Measurements from ENCODE around the gene C10orf67. TPM values are rescaled to one million over a fixed set of nuclear protein-coding genes. Genes with fewer than 3 reads are reported as not detected.

C10orf67 gene
- total and polyA plus RNA-seq, 2 experiments from 2014 or later: under 0.01 to 1.1 TPM

DNA sequence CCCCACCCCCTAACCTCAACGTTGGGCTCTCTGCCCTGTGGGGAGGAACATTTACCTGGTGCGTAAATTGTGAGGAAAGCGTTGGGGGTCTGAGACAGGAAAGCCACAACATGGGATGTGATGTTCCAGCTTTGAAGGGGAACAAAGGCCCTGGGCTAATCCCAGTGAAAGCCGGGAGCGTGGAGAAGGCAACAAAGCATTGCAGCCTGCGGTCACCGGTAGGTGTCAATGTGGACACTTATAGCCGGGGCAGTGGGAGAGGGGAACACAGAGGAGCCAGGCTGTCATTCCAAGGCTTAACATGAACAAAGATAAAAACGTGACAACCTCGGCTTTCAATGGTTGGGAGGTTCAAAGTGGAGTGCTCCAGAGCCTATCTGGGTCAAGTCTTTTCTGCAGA is 139.8 kb downstream of the C10orf67 start:
- Histone ChIP-seq H3K9ac (no peak overlapping the region), H3F3A (ENCODE audit: insufficient read depth) (no peaks in the 10 kb centered on the region), H3K9me2 (ENCODE audit: insufficient read depth) (no peaks in the 10 kb centered on the region), H3K4me1 (ENCODE audit: insufficient read depth) (no peaks in the 10 kb centered on the region), H3K4me2 (ENCODE audit: unreplicated experiment) (no peak overlapping the region), H3K4me3 (no peak overlapping the region), H3K27ac (no peak overlapping the region), H2AFZ (no peak overlapping the region), H3K9me3 (ENCODE audit: low read depth) (no peaks in the 10 kb centered on the region), H4K20me1 (ENCODE audit: insufficient read depth) (no peaks in the 10 kb centered on the region), H3K79me2 (ENCODE audit: insufficient read depth) (no peaks in the 10 kb centered on the region), H3K36me3 (ENCODE audit: low read depth) (no peaks in the 10 kb centered on the region), H3K27me3 (replicated peaks; ENCODE audit: insufficient read depth) (peaks cover 58% of the 10 kb centered on the region)
- TF ChIP-seq EZH2phosphoT487 (IDR thresholded peaks at IDR 0.05; ENCODE audit: insufficient read depth, low read depth): no peak
- TF ChIP-seq EZH2 (IDR thresholded peaks at IDR 0.05; ENCODE audit: insufficient read depth, poor library complexity, severe bottlenecking): no peak
- in situ Hi-C loops (cut with MboI): no loop called here
- WGBS, 2 experiments (ENCODE audit: low coverage in 1 of 2, low lambda C conversion rate in 2 of 2, missing lambda C conversion rate in 2 of 2): 26 to 29% methylated on average over 10 of the region's 10 CpGs
- DNase-seq: no peak

DNA sequence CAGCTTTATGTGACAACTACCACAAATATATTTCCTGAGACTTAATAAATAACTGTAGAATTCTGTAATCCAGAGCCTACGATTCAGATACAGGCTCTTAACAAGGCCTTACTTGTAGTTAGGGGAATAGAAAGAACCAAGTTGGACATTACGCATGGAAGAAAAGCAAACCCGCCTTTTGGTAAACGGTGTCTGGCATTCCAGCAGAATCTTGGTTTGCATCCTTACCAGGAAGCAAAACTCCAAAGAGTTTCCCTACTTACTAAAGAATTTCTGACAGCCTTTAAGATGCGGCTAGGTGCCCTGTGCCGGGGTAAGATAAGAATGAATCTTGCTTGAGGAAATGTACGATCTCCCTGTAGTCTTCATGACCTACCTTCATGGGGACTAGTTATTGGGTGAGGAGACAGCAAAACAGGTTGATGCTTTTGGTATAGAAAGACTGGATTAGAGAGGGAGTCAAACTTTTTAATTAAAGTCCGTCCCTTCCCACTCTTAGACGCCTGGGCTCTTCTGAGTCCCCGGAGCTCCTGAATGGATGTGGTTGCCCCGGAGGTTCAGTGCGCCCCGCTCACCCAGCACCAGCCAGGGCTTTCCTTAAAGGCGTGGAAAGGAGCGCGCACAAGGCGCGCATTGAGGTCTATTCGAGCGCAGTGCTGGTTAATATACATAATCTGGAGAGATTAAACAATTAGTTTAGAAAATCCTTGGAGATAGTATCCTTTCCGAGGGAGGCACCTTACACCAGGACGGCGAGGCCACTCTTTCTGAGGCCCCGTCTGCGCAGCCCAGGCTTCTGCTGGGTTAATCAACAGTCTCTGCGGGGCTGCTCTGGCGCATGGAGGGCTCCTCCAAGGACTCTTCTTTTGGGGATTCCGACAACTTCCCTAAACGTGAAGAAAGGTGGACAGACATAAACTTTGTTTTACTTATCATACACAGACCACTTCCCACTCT is 140.9 kb downstream of the C10orf67 start:
- TF ChIP-seq EZH2phosphoT487 (IDR thresholded peaks at IDR 0.05; ENCODE audit: insufficient read depth, low read depth) (no peak), EZH2 (IDR thresholded peaks at IDR 0.05; ENCODE audit: insufficient read depth, poor library complexity, severe bottlenecking) (no peak)
- DNase-seq: no peak
- no peaks in the 10 kb centered on the region for H3K9me2 ChIP-seq (ENCODE audit: insufficient read depth)
- no peaks in the 10 kb centered on the region for H3K9me3 ChIP-seq (ENCODE audit: low read depth)
- H3K36me3 ChIP-seq (ENCODE audit: low read depth): no peaks in the 10 kb centered on the region
- no peaks in the 10 kb centered on the region for H3K4me1 ChIP-seq (ENCODE audit: insufficient read depth)
- H3K4me2 ChIP-seq (ENCODE audit: unreplicated experiment): no peak overlapping the region
- H2AFZ ChIP-seq: no peak overlapping the region
- H3K4me3 ChIP-seq: no peak overlapping the region
- in situ Hi-C loops (cut with MboI): no loop called here
- H3K79me2 ChIP-seq (ENCODE audit: insufficient read depth): no peaks in the 10 kb centered on the region
- H3K27ac ChIP-seq: no peak overlapping the region
- H3K27me3 ChIP-seq (replicated peaks; ENCODE audit: insufficient read depth): peaks cover 60% of the 10 kb centered on the region
- H3K9ac ChIP-seq: no peak overlapping the region
- 26 to 34% methylated on average over 29 of the region's 29 CpGs for WGBS, 2 experiments (ENCODE audit: low coverage in 1 of 2, low lambda C conversion rate in 2 of 2, missing lambda C conversion rate in 2 of 2)
- no peaks in the 10 kb centered on the region for H4K20me1 ChIP-seq (ENCODE audit: insufficient read depth)
- H3F3A ChIP-seq (ENCODE audit: insufficient read depth): no peaks in the 10 kb centered on the region

GRCh38 chr10:23202779-23203178 is 141.8 kb downstream of the C10orf67 start:
- Histone ChIP-seq H3K9ac (no peak overlapping the region), H3K27me3 (replicated peaks; ENCODE audit: insufficient read depth) (peaks cover 68% of the 10 kb centered on the region), H4K20me1 (ENCODE audit: insufficient read depth) (no peaks in the 10 kb centered on the region), H3K79me2 (ENCODE audit: insufficient read depth) (no peaks in the 10 kb centered on the region), H3K36me3 (ENCODE audit: low read depth) (no peaks in the 10 kb centered on the region), H3K9me3 (ENCODE audit: low read depth) (no peaks in the 10 kb centered on the region), H3K4me2 (ENCODE audit: unreplicated experiment) (no peak overlapping the region), H3K9me2 (ENCODE audit: insufficient read depth) (no peaks in the 10 kb centered on the region), H3K4me3 (no peak overlapping the region), H2AFZ (no peak overlapping the region), H3K27ac (no peak overlapping the region), H3K4me1 (ENCODE audit: insufficient read depth) (no peaks in the 10 kb centered on the region), H3F3A (ENCODE audit: insufficient read depth) (no peaks in the 10 kb centered on the region)
- no peak for DNase-seq
- TF ChIP-seq EZH2 (IDR thresholded peaks at IDR 0.05; ENCODE audit: insufficient read depth, poor library complexity, severe bottlenecking): no peak
- no peak for TF ChIP-seq EZH2phosphoT487 (IDR thresholded peaks at IDR 0.05; ENCODE audit: insufficient read depth, low read depth)
- WGBS, 2 experiments (ENCODE audit: low coverage in 1 of 2, low lambda C conversion rate in 2 of 2, missing lambda C conversion rate in 2 of 2): 4 to 6% methylated on average over 3 of the region's 3 CpGs
- in situ Hi-C loops (cut with MboI): no loop called here

DNA sequence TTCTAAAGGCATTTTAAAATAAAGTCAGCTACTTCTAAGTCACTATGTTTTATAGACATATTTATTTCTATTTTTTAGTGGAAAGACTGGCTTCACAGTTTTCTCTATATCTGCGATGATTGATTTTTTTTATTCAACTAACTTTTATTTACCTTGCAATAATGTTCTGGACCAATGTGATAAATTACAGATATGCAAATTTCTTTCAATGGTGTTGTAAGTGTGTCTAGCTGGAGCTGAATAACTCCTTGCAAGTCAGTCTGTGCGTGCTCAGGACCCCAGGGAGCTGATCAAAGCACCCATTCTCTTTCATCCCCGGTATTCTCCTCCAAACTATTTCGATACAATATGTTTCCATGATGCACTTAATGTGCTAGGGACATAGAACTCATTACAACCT is 142.8 kb downstream of the C10orf67 start:
- 5 to 11% methylated on average over 4 of the region's 4 CpGs for WGBS, 2 experiments (ENCODE audit: low coverage in 1 of 2, low lambda C conversion rate in 2 of 2, missing lambda C conversion rate in 2 of 2)

More for the DNA sequence above, 142.8 kb downstream of the C10orf67 start:
- H4K20me1 ChIP-seq (ENCODE audit: insufficient read depth): no peaks in the 10 kb centered on the region
- no peaks in the 10 kb centered on the region for H3K79me2 ChIP-seq (ENCODE audit: insufficient read depth)
- no peaks in the 10 kb centered on the region for H3K9me2 ChIP-seq (ENCODE audit: insufficient read depth)
- H3K27ac ChIP-seq: no peak overlapping the region
- H3K4me2 ChIP-seq (ENCODE audit: unreplicated experiment): no peak overlapping the region
- H3K9ac ChIP-seq: no peak overlapping the region
- H3F3A ChIP-seq (ENCODE audit: insufficient read depth): no peaks in the 10 kb centered on the region
- H3K27me3 ChIP-seq (replicated peaks; ENCODE audit: insufficient read depth): peaks cover 74% of the 10 kb centered on the region
- TF ChIP-seq EZH2 (IDR thresholded peaks at IDR 0.05; ENCODE audit: insufficient read depth, poor library complexity, severe bottlenecking) (no peak), EZH2phosphoT487 (IDR thresholded peaks at IDR 0.05; ENCODE audit: insufficient read depth, low read depth) (no peak)
- no peak overlapping the region for H3K4me3 ChIP-seq
- DNase-seq: no peak
- H3K9me3 ChIP-seq (ENCODE audit: low read depth): no peaks in the 10 kb centered on the region
- H2AFZ ChIP-seq: no peak overlapping the region
- H3K36me3 ChIP-seq (ENCODE audit: low read depth): no peaks in the 10 kb centered on the region
- no peaks in the 10 kb centered on the region for H3K4me1 ChIP-seq (ENCODE audit: insufficient read depth)
- in situ Hi-C loops (cut with MboI): no loop called here
